Stimulated activated CD8-positive, alpha-beta memory T cell treated with anti-CD3 and anti-CD28 coated beads, Interleukin-4, amount 100 ng/mL, for 24 hours (primary cell): ENCODE data around the gene DPY19L3.
"Not testable (repeated sequence)": the region's sequence is repeated elsewhere in the genome, so short reads cannot be mapped to it uniquely, and the experiment has no call there.

Experiments
- DNase-seq: peaks from one replicate; pipeline ENCODE4 v3.0.0-alpha.2; 2020; ENCODE audit warnings: low read depth

Gene DPY19L3

DNA sequence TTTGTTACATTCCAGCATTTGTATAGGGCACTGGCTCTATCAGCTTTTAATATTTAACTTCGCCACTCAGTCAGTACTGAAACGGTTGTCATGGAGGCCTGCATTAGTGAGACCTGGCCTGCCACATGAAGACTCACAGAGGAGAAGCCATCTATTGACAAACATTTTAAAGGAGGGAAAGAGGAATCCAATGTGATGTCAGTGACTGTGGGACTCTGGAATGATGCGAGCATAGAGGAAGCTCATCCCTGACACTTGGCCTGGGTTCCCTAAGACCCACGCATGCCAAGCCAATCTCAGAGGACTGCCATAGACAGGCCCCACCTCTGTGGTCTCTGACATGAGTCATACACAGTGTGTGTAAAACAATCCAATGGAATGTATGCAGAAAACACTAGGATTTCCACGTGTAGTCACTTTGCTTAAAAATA is 7.9 kb upstream of the DPY19L3 start:
- DNase-seq, result no peak

DNA sequence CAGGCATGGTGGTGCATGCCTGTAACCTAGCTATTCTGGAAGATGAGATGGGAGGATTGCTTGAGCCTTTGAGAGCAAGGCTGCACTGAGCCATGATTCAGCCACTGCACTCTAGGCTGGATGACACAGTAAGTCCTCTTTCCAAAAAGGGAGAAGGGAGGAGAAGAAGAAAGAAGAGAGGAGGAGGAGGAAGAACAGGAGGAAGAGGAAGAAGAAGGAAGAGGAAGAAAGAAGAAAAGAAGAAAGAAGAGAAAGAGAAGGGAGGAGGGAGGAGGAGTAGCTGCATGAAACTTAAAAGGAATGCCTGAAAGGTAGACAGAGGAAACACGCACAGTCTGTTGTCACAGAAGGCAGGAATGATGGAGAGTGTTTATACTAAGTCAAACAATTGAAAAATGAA is 3.6 kb upstream of the DPY19L3 start:
- no peak for DNase-seq

DNA sequence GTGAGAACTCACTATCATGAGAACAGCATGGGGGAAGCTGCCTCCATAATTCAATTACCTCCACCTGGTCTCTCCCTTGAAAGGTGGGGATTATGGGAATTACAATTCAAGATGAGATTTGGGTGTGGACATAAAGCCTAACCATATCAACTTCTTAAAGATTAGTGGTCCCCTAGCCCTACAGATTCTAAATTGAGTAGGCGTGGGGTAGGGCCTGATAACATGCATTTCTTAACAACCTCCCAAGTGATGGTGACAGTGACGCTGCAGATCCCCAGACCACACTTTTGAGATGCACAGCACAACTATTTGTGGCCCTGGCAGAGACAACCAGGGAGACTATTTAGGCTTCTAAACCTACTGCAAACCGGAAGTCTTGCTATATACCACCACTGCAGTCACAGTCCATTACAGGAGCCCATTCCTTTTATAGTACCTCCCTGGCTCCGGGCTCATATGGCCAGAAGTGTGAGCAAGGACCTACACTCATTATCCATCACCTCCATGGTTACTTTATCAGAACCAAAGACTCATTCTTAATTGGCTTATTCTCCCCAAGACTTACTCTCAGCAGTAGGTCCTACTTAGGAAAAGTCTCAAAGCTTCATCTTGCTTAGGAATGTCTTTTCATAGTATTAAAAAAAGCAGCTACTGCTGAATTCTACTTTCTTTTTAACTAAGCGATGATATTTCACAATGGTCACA is 2.1 kb upstream of the DPY19L3 start:
- DNase-seq, result no peak

DNA sequence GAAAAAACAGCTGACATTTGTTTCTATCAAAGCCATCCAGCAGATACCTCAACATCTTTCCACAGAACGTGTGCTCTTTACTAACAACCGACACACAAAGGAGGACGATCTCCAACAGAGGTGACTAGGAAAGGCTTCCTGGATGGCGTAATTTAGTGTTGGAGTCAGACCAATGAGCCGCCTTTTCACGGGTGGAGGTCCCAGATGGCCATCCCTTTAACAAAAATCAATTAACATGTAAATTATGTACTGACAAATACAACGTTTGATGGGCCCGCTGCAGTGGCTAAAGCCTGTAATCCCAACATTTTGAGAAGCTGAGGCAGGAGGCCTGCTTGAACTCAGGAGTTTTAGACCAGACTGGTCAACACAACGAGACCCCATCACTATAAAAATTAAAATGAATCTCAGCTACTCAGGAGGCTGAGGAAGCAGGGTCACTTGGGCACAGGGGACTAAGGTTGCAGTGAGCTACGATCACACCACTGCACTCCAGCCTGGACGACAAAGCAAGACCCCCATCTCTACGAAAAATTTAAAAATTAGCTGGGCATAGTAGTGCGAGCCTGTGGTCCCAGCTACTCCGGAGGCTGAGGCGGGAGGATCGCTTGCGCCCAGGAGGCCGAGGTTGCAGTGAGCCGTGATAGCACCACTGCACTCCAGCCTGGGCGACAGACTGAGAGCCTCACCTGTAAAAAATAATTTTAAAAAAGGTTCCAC is 1.2 kb upstream of the DPY19L3 start:
- DNase-seq, result no peak

DNA sequence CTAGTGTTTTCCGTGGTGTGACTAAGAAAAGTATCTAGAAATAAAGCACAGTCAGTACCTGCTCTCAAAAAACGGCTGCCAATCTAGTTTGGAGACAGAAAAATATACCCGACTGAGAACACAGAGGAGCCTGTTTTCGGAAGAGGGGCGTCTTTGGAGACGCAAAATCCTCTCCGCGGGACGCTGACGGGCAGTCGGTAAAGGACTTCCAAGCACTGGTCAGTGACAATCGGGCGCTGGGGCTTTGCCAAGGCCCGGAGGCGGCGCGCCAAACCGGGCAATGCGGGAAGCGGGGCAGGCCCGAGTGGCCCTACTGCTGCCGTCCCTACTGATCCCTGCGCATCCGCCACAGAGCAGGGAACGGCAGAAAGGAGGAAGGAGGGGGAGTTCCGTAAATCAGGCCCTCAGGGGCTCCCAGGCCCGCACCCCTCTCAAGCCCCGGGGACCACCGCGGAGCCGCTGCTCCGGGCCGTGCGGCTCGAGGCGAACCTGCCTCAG is 588 bp upstream of the DPY19L3 start:
- no peak for DNase-seq

DNA sequence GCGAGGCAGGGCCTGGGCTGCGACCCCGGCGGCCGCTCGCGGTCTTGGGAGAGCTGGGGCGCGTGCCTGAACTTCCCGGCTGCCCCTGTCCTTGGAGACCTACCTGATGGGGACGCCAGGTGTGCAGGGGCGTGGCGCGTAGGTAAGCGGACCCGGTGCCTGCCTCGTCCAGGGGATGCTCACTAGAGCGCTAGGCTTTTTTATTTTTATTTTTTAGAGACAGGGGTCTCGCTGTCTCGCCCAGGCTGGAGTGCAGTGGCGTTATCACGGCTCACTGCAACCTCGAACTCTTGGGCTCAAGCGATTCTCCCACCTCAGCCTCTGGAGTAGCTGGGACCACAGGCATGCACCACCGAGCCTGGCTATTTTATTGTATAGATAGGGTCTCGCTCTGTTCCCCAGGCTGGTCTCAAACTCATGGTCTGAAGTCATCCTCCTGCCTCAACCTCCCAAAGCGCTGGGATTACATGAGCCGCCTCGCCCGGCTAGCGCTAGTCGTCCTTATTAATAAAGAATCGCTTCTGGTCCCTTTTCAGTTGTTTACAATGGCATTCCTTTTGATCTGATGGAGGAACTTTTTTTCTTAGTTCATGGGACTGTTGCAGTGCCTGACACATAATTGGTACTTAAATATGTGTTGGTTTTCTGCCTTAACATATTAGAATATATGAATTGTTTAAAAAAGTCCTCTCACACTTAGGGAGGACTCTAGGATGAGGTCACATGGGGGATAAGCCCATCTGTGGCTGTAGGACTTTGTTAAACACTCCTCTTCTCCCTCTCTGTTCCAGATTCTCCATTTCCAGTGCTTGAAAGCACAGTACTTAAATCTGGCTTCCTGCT is 812 bp downstream of the DPY19L3 start:
- no peak for DNase-seq

DNA sequence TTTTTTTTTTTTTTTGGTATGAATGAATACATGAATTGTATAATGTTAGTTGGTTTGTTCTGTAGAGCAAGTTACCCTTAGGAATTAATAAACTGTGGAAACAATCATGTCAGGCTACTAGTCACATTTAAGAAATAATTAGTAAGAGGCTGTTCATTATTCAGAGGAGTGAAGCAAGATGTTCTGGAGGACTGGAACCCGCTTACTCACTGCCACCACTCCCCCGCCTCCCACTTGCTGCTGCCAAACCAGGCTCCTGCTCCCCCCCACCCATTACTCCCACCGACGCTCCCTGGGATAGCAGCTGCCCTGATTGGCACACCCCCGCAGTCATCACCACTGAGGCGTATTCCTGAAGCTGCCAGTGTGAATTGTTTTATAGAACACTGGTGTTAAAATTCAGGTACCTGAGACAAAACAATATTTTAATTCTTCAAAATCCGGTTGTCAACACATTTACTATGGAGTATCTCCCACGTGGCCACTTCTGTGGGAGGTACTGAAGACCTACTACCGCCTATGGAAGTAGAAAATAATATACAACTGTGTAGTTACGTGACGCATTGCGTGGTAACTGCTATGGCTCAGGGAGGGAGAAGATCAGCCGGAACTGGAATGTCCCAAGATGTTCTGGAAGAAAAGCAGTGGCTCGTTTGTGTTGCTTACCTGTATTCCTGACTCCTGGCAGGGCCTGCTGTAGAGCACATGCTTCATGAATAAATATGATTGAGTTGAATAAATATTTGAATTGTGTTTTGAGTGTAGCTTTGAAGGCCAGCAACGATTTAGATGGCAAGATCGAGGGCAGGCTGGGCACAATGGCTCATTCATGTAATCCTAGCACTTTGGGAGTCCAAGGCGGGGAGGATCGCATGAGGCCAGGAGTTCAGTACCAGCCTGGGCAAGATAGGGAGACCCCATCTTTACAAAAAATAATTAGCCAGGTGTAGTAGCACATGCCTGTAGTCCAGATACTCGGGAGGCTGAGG is 1.7 kb downstream of the DPY19L3 start:
- DNase-seq, result no peak

DNA sequence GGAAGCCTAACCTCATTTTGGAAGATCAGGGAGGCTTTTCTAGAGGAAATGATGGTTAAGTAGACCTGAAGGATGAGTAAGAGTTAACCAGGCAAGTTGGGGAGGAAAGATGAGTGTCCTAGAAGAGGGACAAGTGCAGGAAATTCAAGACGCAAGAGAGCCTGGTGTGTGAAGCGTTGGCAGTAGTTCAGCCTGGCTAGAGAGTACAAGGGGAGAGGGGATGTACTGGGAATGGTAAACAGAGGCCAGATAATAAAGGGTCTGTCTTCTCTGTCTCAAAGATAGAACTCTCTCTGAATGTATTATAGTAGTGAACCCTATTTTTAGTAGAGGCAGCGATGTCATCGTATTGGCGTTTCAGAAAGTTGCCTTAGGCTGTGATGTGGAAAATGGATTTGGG is 9.7 kb downstream of the DPY19L3 start:
- DNase-seq, result no peak

DNA sequence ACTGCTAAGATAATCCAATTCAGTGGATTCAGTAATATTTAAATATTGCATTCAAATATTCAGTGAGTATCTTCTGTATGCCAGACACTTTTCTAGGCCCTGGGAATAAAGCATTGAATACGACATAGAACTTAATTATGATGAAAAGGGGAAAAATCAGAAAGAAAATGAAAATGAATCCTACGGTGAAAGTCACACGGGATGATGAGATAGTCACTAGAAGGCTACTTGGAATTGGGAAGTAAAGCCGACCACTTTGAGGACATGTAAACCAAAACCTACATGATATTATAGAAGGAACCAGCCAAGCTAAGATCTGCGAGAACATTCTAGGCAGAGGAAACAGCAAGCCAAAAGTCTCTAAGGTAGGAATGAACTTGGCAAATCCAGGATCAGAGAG is 10.1 kb downstream of the DPY19L3 start:
- DNase-seq, result no peak

DNA sequence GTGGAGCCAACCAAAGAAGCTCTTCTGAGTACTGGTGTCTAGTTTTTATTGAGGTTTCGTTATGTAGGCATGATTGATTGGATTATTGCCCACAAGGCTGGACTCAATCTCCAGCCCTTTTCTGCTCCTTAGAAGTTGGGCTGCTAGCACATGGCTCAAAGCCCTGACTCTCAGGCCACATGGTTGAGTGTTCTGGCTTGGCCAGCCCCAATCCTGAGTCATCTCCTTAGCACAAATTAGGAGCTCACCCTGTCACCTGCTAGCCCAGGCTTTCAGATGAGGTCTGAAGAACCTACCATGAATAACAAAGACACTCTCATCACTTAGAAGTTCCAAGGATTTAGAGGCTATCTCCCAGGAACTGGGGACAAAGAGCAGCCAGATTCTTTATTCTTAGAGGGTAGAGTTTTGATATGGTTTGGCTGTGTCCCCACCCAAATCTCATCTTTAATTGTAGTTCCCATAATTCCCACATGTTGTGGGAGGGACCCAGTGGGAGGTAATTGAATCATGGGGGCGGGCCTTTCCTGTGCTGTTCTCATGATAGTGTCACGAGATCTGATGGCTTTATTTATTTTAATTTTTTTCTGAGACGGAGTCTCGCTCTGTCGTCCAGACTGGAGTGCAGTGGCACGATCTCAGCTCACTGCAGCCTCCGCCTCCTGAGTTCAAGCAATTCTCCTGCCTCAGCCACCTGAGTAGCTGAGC is 11.3 kb downstream of the DPY19L3 start:
- no peak for DNase-seq

DNA sequence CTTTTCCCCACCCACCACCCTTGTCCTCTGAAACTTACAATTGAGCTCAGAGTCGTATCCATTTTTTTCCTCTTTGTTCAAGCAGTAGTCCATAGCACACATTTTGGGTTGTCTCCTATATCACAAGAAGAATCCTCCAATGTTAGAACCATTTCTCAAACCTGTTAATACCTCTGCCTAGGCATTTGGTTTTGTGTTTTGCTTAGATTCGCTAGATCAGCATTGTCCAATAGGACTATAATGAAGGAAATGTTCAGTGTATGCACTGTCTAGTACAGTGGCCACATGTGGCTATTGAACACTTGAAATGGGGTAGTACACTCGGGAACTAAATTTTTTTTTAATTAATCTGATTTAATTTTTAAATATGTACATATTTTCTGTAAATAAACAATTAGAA is 12.6 kb downstream of the DPY19L3 start:
- no peak for DNase-seq

DNA sequence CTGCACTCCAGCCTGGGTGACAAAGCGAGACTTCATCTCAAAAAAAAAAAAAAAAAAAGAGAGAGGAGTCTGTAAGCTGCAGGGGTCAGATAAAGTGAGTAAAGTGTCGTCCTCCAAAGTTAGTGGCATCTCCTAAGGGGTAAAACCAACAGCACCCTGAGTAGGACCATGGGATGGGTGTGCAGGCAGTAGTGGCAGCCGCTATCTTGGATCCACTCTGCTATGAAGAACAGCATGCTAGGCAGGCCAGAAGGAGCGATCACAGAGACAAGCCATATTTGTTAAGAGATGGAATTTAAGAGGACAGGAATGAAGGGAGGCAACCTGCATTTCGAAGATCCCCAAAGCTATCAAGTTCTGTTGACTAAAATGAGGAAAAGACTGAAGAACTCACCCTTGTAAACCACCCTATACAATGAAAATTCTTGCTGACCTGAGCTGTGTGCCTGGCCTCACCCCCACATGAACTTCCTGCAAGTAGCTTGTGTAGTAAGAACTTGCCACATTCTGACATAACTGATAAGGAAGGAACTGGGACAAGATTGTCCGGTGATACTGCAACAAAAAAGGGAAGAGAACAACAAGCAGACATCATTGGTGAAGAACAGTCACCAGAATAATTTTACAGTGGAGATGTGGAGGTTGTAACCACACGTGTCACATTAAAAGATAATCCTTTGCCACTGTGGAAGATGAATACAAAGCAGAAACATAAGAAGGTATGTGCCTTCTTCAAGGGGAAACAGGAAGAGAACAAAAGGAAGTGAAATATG is 16.2 kb downstream of the DPY19L3 start:
- DNase-seq, result no peak

DNA sequence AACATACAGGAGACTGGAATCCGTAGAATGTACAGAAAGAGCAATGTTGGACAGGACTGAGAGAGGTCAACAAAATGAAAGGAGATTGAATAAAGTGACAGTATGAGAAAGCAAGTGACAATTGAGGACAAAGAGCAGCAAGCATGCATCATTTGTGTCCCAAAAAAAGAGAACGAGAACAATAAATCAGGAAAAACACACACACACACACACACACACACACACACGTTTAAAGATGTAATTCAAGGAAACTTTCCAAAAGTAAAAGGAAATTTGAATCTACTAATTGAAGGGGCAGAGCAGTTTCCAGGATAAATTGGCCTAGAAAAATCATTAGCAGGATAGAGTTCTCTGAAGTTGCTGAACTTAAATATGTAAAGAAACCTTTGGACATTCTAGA is 16.9 kb downstream of the DPY19L3 start:
- no peak for DNase-seq

DNA sequence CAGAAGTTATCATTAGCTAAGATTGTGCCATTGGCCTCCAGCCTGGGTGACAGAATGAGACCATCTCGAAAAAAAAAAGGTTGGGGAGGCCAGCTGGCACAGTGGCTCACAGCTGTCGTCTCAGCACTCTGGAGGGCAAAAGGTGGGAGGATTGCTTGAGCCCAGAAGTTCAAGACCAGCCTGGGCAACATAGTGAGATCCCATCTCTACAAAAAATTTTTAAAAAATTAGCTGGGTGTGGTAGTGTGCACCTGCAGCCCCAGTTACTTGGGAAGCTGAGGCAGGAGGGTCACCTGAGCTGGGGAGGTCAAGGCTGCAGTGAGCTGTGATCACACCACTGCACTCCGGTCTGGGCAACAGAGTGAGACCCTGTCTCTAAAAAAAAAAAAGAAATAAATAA is 18.4 kb downstream of the DPY19L3 start:
- not testable (repeated sequence) for DNase-seq

DNA sequence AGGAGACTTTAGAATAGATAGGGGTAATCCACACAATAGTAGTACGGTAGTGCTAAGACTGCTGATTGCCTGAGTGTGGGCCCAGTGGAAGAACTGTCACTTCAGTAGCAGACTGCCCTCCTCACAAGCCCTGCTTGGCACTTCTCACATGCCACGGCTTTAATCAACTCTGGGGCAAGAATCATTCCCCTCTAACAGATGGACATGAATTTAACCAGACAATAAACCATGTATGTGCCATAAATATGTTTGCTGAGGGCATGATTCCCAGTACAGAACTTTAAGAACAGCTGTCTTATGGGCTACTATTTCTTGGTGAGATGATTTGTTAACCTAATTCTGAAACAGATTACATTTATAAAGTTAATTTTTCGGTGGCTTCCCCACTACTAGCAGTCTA is 22.0 kb downstream of the DPY19L3 start:
- no peak for DNase-seq

DNA sequence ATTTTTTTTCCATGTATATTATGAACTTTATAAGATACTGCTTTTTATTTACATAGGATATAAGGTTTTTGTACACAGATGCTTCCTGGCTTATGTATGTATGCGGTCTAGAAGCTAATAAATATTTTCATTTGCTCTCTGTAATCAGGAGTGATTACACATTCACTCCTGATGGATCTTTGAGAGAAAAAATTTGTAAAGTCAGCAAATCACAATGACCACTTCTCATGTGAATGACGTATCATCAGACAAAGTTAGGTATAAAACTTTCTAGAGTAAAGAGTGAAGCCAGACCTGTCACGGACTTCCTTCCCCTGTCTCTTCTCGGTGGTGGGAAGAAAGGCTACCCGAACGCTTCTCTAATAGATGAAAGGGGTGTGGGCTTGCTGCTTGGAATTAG is 31.1 kb downstream of the DPY19L3 start:
- no peak for DNase-seq

DNA sequence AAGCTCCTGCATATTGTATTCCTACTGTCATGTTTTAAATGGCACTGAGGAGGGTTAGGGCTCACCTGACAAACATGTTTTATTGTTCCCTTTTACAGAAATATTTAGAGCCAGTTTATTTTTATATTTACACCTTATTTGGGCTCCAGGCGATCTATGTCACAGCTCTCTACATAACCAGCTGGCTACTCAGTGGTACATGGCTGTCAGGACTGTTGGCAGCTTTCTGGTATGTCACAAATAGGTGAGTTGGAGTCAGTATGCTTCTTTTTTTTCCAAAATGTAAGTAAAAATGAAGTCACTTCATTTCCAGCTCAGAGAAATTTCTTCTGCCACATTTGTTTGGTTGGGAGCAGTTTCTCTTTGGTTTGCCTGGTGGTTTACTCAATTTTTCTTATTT is 31.5 kb downstream of the DPY19L3 start:
- no peak for DNase-seq

DNA sequence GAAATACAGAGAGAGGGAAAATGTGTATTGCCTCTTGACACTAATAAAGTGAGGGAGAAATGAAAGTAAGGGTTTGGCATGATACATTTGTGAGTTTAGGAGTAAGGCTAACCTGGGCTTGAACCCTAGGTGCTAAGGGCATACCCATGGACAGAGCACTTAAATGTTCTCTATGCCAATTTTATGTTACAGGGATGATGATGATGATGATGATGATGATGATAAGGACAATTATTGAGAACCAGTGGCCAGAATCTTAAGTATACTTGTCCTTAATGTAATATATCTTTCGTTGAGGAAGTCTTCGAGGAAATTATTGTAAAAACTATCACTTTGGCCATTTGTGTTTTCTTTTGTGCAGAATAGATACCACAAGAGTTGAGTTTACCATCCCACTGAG is 33.2 kb downstream of the DPY19L3 start:
- DNase-seq, result no peak

DNA sequence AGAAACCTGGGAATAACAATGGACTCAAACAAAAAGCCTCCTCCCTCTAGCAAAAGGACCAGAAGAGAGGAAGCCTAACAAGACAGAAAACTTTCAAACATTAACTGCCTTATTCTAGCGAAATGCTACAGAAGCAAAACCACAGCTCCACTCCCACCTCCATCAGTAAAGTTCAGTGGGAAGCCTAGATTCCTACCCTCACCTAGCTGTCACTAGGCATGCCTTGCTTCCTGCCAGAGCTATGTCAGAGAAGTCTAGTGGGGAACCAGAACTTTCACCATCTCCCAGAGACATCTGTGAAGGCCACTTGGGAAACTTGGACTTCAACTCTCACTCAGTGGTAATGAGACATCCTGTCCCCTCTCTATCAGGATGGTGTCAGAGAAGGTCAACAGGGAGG is 37.1 kb downstream of the DPY19L3 start:
- DNase-seq, result no peak

DNA sequence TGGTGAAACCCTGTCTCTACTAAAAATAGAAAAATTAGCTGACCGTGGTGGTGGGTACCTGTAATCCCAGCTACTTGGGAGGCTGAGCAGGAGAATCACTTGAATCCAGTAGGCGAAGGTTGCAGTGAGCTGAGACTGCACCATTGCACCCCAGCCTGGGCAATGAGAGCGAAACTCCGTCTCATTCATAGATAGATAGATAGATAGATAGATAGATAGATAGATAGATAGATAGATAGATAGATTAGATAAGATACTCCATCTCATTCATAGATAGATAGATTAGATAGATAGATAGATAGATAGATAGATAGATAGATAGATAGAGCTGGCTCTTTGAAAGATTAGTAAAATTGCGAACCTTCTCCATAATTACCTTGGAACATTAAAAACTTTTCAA is 42.0 kb downstream of the DPY19L3 start:
- not testable (repeated sequence) for DNase-seq
